Panc1 (cell line): Measurements from ENCODE around the gene FAM222B. TPM values are rescaled to one million over a fixed set of nuclear protein-coding genes. Genes with fewer than 3 reads are reported as not detected.
A peak's percentile ranks its signal among the peaks of the same experiment; 100 is the strongest.
"Not testable (repeated sequence)": the region's sequence is repeated elsewhere in the genome, so short reads cannot be mapped to it uniquely, and the experiment has no call there.

Experiments used
- ATAC-seq: fragments of 200-7000 bp; cut with Tn5 transposase; 2 replicates; pipeline ENCODE4 v1.9.1; 2020; ENCODE audit warnings: mild to moderate bottlenecking, moderate library complexity
- BruUV-seq: library from RNA; stranded (reverse); fragments of 400-500 nt; replicated peaks from 2 replicates; lab custom pipeline; 2021; lab: Mats Ljungman, UMichigan
- CTCF ChIA-PET: fragments of 300-600 bp; sonication (Branson Sonifier 250); formaldehyde crosslinking; loops from one replicate; lab custom pipeline; 2022; ENCODE audit warnings: antibody characterized with exemption; lab: Charles Lee
- POLR2A ChIA-PET: fragments of 300-600 bp; sonication (Branson Sonifier 250); formaldehyde crosslinking; loops from one replicate; lab custom pipeline; 2022; ENCODE audit warnings: antibody characterized with exemption; lab: Charles Lee
- DNase-seq: peaks from one replicate; pipeline ENCODE4 v3.0.0-alpha.2; 2010; ENCODE audit warnings: low read depth, low spot score
- H3K27ac ChIP-seq: 2 replicates; pipeline ENCODE4 v1.5.1; 2011; ENCODE audit warnings: mild to moderate bottlenecking, low read length, inconsistent platforms
- H3K27me3 ChIP-seq: fragments of 200-500 bp; sonication (Bioruptor generic); 2 replicates; pipeline ENCODE4 v1.6.0; 2014; ENCODE audit warnings: low read length, inconsistent platforms; ENCODE audit not compliant: control insufficient read depth, insufficient read depth
- H3K36me3 ChIP-seq: fragments of 200-500 bp; sonication (Bioruptor generic); 2 replicates; pipeline ENCODE4 v1.5.1; 2014; ENCODE audit warnings: inconsistent platforms, mild to moderate bottlenecking, low read length, moderate library complexity; ENCODE audit not compliant: control insufficient read depth, insufficient read depth
- H3K4me1 ChIP-seq: 2 replicates; pipeline ENCODE4 v1.5.1; 2011; ENCODE audit warnings: inconsistent platforms, mild to moderate bottlenecking, low read length, moderate library complexity; ENCODE audit not compliant: control insufficient read depth, insufficient read depth
- H3K4me3 ChIP-seq, 2 experiments: 2 replicates each; pipeline ENCODE4 v1.5.1; 2011 to 2012; ENCODE audit warnings: low read depth in 2 of 2, low read length in 2 of 2, mild to moderate bottlenecking in 2 of 2, inconsistent platforms in 1 of 2, moderate library complexity in 1 of 2
- H3K9me3 ChIP-seq: fragments of 200-500 bp; sonication (Bioruptor generic); 2 replicates; pipeline ENCODE4 v1.5.1; 2014; ENCODE audit warnings: low read depth, mild to moderate bottlenecking, inconsistent platforms, low read length, moderate library complexity; ENCODE audit not compliant: control insufficient read depth, insufficient read depth
- POLR2AphosphoS5 ChIP-seq: IDR thresholded peaks from 2 replicates; pipeline ENCODE4 v1.6.1; 2012; ENCODE audit warnings: mild to moderate bottlenecking, low read depth, low read length, moderate library complexity
- SIN3A ChIP-seq: IDR thresholded peaks from 2 replicates; pipeline ENCODE4 v1.6.1; 2012; ENCODE audit warnings: low read depth, mild to moderate bottlenecking, low read length, moderate library complexity, borderline replicate concordance; ENCODE audit not compliant: insufficient read depth
- TCF7L2 ChIP-seq: IDR thresholded peaks from 2 replicates; pipeline ENCODE4 v1.6.1; 2011; ENCODE audit warnings: mild to moderate bottlenecking, low read depth, low read length, inconsistent platforms
- in situ Hi-C: cut with HindIII; loops from 2 replicates; pipeline ENCODE4 v1.10.0; 2016; ENCODE audit warnings: low sequenced_read_pairs, low pct_unique_long_range_greater_than_20kb
- intact Hi-C: fragments of 100-400 bp; cut with micrococcal nuclease; formaldehyde crosslinking; loops from one replicate; pipeline ENCODE4 v1.10.0; 2022; ENCODE audit not compliant: unreplicated experiment
- total RNA-seq: library from RNA; stranded (reverse); gene quantifications from one replicate; pipeline ENCODE4 v1.2.1, GENCODE V29; 2021; ENCODE audit not compliant: unreplicated experiment
- TF ChIP-seq, protein P1 (sequence below), 2 experiments: IDR thresholded peaks; 2 replicates each; pipeline ENCODE4 v1.6.1; 2011 to 2012; ENCODE audit warnings: low read depth in 2 of 2, control low read depth in 1 of 2, low read length in 1 of 2, mild to moderate bottlenecking in 1 of 2, moderate library complexity in 1 of 2; ENCODE audit not compliant: insufficient read depth in 1 of 2
- TF ChIP-seq, protein P2 (sequence below): fragments of 450-650 bp; IDR thresholded peaks from 2 replicates; pipeline ENCODE4 v1.5.1; 2017; ENCODE audit warnings: mild to moderate bottlenecking

Gene FAM222B
- total RNA-seq, 1 experiment from 2014 or later: 38.5 TPM

DNA sequence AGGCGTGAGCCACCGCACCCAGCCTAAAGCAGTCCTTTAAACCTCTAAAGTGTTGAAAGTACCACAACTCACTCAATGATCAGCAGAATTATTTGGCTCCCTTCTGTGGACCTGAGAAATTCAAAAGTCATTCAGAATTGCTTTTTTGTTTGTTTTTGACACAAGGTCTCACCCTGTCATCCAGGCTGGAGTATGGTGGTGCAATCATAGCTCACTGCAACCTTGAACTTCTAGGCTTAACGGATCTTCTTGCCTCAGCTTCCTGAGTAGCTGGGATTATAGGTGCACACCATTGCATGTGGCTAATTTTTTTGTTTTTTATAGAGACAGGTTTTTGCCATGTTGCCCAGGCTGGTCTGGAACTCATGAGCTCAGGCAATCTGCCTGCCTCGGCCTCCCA lies 54.5 kb downstream of the FAM222B start:
- Histone ChIP-seq H3K36me3 (no peaks in the 10 kb centered on the region), H3K4me1 (no peaks in the 10 kb centered on the region), H3K4me3 (no peak overlapping the region), H3K27ac (no peak overlapping the region), H3K27me3 (no peaks in the 10 kb centered on the region), H3K9me3 (no peaks in the 10 kb centered on the region)
- in situ Hi-C loops: no loop called here
- ChIA-PET POLR2A (no interaction called here), CTCF (no interaction called here)
- intact Hi-C loops: no loop called here
- ATAC-seq: no peak
- no peak for DNase-seq
- no peak for TF ChIP-seq SIN3A
- TF ChIP-seq, protein P1, sequence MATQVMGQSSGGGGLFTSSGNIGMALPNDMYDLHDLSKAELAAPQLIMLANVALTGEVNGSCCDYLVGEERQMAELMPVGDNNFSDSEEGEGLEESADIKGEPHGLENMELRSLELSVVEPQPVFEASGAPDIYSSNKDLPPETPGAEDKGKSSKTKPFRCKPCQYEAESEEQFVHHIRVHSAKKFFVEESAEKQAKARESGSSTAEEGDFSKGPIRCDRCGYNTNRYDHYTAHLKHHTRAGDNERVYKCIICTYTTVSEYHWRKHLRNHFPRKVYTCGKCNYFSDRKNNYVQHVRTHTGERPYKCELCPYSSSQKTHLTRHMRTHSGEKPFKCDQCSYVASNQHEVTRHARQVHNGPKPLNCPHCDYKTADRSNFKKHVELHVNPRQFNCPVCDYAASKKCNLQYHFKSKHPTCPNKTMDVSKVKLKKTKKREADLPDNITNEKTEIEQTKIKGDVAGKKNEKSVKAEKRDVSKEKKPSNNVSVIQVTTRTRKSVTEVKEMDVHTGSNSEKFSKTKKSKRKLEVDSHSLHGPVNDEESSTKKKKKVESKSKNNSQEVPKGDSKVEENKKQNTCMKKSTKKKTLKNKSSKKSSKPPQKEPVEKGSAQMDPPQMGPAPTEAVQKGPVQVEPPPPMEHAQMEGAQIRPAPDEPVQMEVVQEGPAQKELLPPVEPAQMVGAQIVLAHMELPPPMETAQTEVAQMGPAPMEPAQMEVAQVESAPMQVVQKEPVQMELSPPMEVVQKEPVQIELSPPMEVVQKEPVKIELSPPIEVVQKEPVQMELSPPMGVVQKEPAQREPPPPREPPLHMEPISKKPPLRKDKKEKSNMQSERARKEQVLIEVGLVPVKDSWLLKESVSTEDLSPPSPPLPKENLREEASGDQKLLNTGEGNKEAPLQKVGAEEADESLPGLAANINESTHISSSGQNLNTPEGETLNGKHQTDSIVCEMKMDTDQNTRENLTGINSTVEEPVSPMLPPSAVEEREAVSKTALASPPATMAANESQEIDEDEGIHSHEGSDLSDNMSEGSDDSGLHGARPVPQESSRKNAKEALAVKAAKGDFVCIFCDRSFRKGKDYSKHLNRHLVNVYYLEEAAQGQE (IDR thresholded peaks at IDR 0.05; ENCODE audit: insufficient read depth in 1 of 2, low read depth in 2 of 2, low read length in 1 of 2): no peak
- BruUV-seq: TSS peak; percentile 21

DNA sequence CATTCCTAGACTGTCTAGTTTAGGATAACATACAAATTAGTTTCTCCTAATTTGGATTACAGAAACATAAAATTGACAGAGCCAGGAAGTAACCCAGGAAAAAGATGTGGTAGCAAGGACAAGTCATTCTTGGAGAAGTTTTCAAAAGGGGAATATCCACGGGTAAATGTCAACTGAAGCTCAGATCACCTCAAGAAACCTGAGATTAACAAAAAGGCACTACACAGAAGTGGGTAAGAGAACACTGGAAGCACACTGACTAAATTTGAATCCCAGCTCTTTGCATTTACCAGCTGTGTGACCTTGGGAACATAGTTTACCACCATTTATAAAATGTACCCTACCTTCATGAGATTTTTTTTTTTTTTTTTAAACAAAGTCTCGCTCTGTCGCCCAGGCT lies 59.4 kb downstream of the FAM222B start:
- no peaks in the 10 kb centered on the region for H3K27me3 ChIP-seq
- no peak overlapping the region for H3K27ac ChIP-seq
- POLR2A ChIA-PET: no interaction called here
- intact Hi-C loops (no loop called here), in situ Hi-C loops (no loop called here)
- DNase-seq: no peak
- no TSS peak for BruUV-seq
- ATAC-seq: no peak
- CTCF ChIA-PET: interaction anchor here (1.3 kb wide), 1 partner anchor 10 kb away, joined by 4 read pairs; no protein-coding TSS in a partner anchor
- H3K4me3 ChIP-seq: no peak overlapping the region
- H3K36me3 ChIP-seq: no peaks in the 10 kb centered on the region
- H3K9me3 ChIP-seq: no peaks in the 10 kb centered on the region
- no peak for TF ChIP-seq POLR2AphosphoS5
- TF ChIP-seq TCF7L2: no peak
- TF ChIP-seq, protein P2, sequence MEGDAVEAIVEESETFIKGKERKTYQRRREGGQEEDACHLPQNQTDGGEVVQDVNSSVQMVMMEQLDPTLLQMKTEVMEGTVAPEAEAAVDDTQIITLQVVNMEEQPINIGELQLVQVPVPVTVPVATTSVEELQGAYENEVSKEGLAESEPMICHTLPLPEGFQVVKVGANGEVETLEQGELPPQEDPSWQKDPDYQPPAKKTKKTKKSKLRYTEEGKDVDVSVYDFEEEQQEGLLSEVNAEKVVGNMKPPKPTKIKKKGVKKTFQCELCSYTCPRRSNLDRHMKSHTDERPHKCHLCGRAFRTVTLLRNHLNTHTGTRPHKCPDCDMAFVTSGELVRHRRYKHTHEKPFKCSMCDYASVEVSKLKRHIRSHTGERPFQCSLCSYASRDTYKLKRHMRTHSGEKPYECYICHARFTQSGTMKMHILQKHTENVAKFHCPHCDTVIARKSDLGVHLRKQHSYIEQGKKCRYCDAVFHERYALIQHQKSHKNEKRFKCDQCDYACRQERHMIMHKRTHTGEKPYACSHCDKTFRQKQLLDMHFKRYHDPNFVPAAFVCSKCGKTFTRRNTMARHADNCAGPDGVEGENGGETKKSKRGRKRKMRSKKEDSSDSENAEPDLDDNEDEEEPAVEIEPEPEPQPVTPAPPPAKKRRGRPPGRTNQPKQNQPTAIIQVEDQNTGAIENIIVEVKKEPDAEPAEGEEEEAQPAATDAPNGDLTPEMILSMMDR: no peak
- no peak for TF ChIP-seq SIN3A
- TF ChIP-seq, protein P1 (IDR thresholded peaks at IDR 0.05; ENCODE audit: insufficient read depth in 1 of 2, low read depth in 2 of 2, low read length in 1 of 2): no peak
- H3K4me1 ChIP-seq: no peaks in the 10 kb centered on the region

DNA sequence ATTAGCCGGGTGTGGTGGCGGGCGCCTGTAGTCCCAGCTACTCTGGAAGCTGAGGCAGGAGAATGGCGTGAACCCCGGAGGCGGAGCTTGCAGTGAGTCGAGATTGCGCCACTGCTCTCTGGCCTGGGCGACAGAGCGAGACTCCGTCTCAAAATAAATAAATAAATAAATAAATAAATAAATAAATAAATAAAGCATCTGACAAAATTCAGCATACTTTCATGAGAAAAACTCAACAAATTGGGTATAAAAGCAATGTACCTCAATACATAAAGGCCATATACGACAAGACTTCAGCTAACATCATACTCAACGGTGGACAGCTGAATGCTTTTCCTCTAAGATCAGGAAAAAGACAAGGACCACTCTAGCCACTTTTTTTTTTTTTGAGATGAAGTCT lies 63.0 kb downstream of the FAM222B start:
- H3K27ac ChIP-seq, BruUV-seq, H3K9me3 ChIP-seq, DNase-seq, H3K36me3 ChIP-seq, H3K27me3 ChIP-seq, ATAC-seq, intact Hi-C loops, POLR2A ChIA-PET, H3K4me3 ChIP-seq, CTCF ChIA-PET, in situ Hi-C loops, H3K4me1 ChIP-seq: not testable (repeated sequence)
